HL-60/S4 (cell line): ENCODE data around the gene FRMD1.

Source experiments
- in situ Hi-C: fragments of 300-500 bp; cut with MboI; formaldehyde crosslinking; loops from 2 replicates; pipeline ENCODE4 v1.14.3; 2022; ENCODE audit warnings: low sequenced_read_pairs

Gene FRMD1

DNA sequence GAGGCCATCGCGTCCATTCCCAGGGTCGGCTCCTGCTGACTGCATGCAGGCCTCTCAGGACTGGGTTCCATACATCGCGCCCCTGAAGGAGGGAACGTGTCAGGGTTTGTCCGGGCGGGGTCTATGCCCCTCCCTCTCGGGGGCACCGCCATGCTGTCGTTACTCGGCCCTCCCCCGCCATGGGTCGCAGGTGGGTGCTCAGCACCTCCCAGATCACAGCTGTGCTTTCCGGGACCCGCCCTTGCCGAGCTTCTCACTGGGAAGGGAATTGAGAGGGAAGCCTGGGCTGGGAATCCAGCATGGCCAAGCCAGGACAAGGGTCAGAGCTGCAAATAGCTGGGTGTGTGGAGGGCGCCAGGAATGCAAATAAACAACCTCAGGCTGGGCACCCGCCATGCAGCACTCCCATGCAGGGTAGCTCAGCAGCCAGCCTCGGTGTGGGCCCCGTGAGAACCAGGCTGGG is at the start of gene FRMD1:
Gene FRMD1, minus strand, starts transcription at position 270 of the 463 bp plus-strand sequence. Its CDS starts 118 bp downstream, at position 152.
- in situ Hi-C loops = no loop called here

GRCh38 chr6:168128006-168128630 is 49.1 kb upstream of the FRMD1 start:
- in situ Hi-C loops = no loop called here

DNA sequence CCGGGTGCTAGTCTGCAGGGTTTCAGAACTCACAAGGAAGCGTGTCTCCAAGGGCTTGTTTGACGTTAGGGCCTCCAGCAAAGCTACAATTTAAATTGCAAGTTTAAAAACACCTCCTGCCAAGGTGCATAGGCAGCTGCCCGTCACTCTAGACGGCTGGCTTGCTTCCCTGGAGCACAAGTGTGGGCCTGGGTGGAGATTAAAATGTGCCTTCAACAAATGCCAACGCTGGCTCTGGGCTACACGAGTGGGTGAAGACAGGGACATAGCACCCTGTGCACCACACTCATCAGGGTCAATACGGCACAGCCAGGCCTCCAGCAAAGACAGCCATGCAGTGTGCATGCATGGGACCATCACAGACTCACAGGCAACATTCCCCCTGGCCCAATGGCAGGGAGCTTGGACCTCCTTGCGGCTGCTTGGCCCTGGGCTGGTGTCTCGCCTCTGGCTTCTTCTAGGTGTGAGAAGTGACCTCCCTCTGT is 48.4 kb upstream of the FRMD1 start:
- in situ Hi-C loops = no loop called here

GRCh38 chr6:168126566-168127383 is 47.8 kb upstream of the FRMD1 start:
- in situ Hi-C loops = no loop called here

- in situ Hi-C loops = no loop called here
These were observed 46.5 kb upstream of the FRMD1 start for GRCh38 chr6:168125429-168126001.

GRCh38 chr6:168124921-168125320 is 45.9 kb upstream of the FRMD1 start:
- in situ Hi-C loops = no loop called here

GRCh38 chr6:168124158-168124557 is 45.1 kb upstream of the FRMD1 start:
- in situ Hi-C loops = no loop called here

GRCh38 chr6:168123165-168123911 is 44.3 kb upstream of the FRMD1 start:
- in situ Hi-C loops = no loop called here

DNA sequence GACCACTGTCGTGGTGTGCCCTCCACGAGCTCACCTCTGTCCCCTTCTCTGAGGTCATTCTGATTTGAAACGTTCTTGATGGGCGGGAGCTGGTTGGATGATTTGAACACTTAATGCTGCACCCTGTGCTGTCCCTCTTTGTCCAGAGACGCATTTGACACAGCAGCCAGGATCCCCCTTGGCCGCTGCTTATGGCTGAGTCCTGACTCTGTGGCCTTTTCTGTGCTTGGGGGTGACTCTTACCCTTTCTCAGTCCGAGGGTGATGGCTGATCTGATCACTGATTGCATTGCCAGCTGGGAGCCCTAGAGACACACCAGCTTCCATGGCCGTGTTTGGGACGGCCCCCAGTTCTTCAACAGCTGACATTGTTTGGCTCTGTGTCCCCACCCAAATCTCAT is 43.5 kb upstream of the FRMD1 start:
- in situ Hi-C loops = no loop called here

DNA sequence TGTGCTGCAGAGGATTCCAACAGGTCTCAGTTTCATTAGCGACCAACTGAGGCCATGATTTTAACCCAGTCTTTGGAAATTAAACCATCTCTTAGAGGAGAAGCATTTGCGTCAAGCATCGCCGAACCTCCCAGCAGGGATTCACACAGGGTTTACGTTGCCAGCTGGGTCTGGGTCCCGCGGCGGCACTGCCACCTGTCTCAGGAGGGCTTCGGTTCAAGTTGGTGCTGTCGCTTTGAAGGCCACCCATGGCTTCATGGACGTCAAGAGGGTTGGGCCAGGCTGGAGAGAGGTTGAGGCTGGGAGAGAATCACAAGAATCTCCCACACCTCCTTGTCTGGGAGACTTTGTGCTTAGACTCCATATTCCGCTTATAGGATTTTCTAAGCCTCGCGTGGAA is 43.0 kb upstream of the FRMD1 start:
- in situ Hi-C loops = no loop called here

DNA sequence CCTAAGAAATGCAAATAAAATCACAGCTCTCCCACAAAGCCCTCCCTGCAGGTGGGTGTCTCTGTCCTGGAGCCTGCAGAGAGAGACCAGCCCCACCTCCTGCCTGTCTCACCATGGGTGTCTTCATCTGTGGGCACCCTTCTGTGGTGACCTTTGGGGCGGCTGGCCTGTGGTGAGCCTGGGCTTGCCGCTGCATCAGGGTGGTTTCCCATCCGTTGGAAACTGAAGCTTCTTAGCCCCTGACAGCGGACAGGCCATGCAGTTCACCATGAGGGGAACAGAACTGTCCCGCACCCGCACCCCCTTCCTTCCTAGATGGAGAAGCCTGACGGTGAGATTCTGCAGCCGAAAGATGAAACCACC is 42.3 kb upstream of the FRMD1 start:
- in situ Hi-C loops = no loop called here

DNA sequence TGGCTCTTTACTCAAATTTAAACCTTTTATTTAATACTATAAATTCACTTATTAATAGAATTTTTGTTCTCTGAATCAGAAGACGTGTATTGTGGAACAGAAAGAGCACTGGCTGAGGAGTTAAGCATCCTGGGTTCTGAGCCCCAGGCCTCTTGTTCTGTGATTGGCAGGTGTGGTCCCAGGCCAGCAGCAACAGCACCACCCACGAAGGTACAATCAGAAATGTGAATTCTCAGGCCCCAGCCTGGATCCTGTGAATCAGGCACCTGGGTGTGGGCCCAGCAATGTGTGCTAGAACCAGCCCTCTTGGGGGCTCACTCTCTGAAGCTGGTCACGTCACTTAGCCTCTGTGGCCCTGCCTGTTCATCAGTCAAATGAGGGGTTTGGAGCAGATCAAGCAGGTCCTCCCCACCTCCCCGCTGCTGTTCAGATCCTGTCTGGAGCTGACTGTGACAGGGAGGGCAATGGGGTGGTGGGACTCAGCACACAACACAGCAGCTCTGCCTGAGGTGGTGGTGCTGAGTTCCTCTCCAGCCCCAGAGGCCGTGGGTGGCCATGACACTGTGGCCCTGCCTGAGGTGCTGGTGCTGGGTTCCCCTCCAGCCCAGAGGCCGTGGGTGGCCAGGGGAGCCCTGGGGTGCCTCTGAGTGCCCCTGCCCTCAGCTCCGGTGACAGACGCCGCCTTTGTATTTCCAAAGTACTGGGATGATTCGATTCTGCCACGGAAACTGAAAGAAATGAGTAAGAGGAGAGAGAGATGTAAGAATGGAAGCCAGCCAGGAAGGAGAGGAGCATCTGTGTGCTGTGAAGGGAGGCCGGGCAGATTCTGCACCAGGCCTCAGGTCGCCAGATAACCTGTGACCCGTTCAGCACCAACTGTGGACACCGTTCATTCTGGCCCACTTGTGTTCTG is 41.6 kb upstream of the FRMD1 start:
- in situ Hi-C loops = no loop called here

GRCh38 chr6:168119539-168119938 is 40.5 kb upstream of the FRMD1 start:
- in situ Hi-C loops = no loop called here

DNA sequence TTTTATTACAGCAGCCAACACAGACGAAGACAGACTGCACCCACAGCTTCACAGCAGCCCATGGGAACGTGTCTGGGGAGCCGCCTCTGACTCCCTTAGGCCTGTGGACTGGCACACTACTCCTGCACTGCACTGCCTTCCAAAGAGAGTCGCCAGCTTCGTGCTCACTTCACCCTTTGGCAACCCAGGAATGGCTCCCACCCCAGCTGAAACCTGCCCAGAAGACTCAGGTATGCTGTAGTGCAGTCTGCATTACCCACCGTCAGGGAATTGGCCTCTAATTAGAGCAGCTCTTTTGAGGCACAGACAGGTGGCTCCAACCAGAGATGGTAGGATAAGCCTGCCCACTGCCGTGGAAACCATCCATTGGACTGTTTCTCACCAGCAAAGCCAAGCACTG is 39.9 kb upstream of the FRMD1 start:
- in situ Hi-C loops = no loop called here

GRCh38 chr6:168117942-168118341 is 38.9 kb upstream of the FRMD1 start:
- in situ Hi-C loops = no loop called here

DNA sequence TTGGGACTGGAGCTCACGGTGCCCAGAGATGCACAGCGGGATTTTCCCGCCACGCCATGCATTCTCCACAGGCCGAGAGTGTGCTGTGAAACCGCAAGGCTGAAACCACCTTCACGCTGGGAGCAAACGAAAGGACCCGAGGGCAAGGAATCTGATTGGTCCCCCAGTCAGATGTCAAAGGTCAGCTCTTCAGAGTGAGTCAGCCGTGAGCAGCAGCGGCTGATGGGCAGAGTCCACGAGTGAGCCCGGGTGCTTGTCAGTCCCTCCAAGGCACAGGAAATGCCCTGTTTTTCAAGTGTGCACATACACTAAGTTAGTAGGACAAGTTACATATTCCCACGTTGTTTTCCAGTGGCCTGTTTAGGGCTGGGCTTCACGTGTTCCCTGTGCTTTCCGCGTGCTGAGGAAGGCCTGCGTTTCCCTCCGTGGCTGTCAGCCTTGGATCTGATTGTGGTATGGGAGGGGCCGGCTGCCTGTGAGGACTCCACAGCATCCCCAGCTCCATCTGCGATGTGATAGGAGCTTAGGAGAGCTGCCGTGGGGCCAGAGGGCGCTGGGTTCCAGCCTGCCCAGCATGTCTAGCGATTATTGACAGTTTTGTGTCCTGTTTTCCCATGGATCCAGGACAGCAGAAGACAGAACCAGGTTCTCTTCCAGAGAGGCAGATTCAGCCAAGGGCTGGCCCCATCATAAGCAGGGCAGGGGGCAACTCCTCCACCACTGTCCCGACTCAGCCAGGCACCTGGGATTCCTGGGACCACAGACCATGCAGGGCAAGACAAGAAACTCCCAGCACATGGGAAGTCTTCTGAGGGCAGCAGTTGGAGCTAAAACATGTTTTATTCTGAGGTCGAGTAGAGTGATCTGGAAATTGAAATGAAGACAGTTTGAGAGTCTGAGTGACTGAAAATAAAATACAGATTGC is 38.2 kb upstream of the FRMD1 start:
- in situ Hi-C loops = no loop called here

- in situ Hi-C loops = no loop called here
These were observed 37.5 kb upstream of the FRMD1 start for GRCh38 chr6:168116438-168116974.

DNA sequence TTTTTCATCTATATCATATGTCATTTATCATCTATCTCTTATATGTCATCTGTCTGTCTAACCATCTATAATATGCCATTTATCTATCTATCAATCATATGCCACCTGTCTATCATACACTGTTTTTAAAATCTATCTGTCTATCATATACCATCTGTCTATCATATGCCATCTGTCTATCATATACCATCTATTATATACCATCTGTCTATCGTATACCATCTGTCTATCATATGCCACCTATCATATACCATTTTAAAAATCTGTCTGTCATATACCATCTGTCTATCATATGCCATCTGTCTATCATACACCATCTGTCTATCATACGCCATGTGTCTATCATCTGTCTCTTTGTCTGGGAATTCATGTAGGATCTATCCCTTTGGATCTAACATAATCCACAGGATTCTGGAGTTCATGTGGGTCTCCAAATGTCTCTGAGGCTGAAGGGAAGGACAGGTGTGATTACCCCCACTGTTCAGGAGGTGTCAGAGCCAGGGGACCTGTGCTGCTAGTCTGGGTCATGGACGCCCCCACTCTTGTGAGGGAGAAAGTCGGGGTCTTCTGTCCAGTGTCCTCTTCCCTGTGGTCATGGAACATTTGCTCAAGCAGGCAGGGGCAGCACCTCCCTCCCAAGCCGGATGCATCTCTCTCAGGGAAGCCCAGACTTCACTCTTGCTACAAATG is 36.9 kb upstream of the FRMD1 start:
- in situ Hi-C loops = no loop called here
